Uterus (tissue), 2 donors: ENCODE results near the gene FAM110D.

Source experiments
- CTCF ChIP-seq, 4 experiments: fragments of 200-600 bp in 2 of 4; fragments of 450-650 bp in 2 of 4; sonication (generic) in 2 of 4; IDR thresholded peaks; one replicate each; pipeline ENCODE4 v1.5.1; 2016 to 2019; ENCODE audit warnings: antibody characterized with exemption in 4 of 4, mild to moderate bottlenecking in 2 of 4, moderate library complexity in 1 of 4
- POLR2A ChIP-seq, 2 donors: fragments of 450-650 bp; IDR thresholded peaks; one replicate each; pipeline ENCODE4 v1.6.1; 2016; ENCODE audit warnings: antibody characterized with exemption in 2 of 2, mild to moderate bottlenecking in 1 of 2, moderate library complexity in 1 of 2

GRCh38 chr1:26148887-26149286 lies 10.0 kb upstream of the FAM110D start:
- TF ChIP-seq CTCF (IDR thresholded peaks at IDR 0.05), result no peak
- TF ChIP-seq POLR2A (IDR thresholded peaks at IDR 0.05), result no peak
